Muscle of back (tissue), 11 donors: ENCODE measurements around the gene EME1. TPM values are rescaled to one million over a fixed set of nuclear protein-coding genes. Genes with fewer than 3 reads are reported as not detected.
"Not testable (repeated sequence)": the region's sequence is repeated elsewhere in the genome, so short reads cannot be mapped to it uniquely, and the experiment has no call there.

Experiments used
- DNase-seq, 3 donors: peaks; one replicate each; pipeline versions ENCODE4 v3.0.0 to v3.0.0-alpha.2; 2013
- polyA plus RNA-seq, 10 donors: library from polyadenylated mRNA; unstranded; fragments of 120-200 nt; gene quantifications; one replicate each; pipeline ENCODE4 v1.2.1, GENCODE V29; 2013; ENCODE audit not compliant: insufficient read length in 10 of 10

The EME1 gene
- polyA plus RNA-seq, 10 donors: 3.9 to 6.7 (median 5.3) TPM

DNA sequence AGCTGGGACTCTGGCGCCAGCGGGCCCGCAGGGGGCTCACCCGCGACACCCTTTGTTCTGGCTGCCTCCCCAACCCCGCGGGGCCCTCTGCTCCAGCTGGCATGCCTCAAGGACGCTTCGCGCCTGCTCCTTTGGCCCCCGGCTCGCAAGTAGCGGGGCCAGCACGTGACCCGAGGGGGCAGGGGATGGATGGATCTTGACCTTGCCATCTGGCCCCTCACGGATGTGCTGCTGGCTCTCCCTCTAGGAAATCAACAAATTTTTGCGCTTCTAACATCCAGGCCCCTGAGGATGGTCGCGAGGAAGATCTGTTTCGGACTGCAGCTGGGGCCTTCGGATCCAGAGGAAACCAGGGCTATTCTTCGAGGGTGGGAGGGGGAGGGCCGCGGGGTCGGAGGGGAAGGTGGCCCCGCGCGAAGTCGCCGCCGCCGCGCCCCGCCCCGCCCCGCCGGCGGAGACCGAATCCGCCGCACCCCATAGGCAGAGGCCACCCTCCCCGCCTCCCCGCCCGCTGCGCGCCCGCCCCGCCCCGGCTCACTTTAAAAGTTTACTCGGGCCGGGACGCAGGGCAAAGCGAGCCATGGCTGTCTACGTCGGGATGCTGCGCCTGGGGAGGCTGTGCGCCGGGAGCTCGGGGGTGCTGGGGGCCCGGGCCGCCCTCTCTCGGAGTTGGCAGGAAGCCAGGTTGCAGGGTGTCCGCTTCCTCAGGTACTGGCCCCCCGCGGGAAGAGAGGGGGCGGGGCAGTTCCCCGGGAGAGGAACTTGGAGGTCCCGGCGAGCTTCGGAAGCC is 52.8 kb downstream of the EME1 start, which contains the start of gene ACSF2:
ACSF2 (plus strand) TSS at position 537 of the 790 bp plus-strand sequence; CDS start at position 581, 44 bp downstream.
- peak in 2 of 3 donors; percentile 49 to 82 for DNase-seq

DNA sequence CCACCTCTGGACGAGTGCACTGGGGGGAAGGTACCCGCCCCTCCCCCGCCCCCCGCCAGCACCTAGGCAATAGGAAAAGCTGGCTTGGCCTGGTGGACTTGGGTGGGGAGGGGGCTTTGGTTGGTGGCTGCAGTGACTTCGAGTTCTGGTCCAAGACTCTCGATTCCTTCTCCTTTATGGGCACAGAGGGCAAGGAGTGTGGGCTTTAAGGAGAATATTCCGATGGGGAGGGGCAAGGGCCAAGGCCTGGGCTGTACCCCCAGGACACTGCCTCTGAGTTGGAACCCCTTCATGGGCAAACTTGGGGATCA is 53.4 kb downstream of the EME1 start:
- DNase-seq: no peak

DNA sequence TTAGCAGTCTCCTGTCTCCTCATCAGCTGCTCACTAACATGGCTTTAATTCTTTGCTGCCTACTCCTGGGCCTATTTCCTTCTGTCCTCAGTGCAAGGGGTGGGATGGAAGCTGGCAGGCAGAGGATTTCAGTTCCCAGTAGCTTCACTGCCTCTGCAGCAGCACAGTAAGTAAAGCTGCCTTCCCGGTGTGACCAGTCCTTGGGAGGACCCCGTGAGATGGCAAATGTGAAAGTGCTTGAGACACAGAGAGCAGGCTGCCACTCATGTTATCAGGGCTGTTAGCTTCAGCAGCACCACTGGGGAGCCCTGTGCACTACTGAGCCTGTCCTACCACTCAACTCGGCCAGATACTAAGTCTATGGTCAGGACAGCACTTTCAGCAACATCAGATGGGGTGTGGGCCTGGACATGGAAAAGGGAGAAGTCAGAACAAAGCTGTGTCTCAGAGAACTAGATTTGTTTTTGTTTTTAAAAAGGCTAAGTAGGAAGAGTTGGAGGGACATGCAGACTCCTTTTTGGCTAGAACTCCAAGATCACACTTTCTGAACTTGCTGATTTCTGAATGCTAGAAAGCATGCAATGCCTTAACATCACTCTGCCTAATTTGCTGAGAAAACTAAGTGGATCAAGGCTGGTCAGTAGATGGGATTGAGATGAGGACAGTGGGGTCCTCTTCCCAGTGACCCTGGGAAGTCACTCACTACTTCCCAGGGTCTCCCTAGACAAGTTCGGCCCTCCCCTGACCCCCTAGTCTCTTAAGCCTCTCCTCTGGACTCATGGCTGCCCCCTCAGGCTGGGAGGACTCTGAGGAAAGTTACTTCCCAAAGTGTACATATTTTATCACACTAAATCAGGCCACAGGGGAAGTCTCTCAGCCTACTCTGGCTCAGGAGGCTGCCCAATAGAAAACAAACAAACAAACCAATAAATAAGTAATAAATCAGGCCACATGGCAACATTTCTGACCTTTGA is 54.1 kb downstream of the EME1 start:
- DNase-seq: peak in 2 of 3 donors; percentile 22 to 70

DNA sequence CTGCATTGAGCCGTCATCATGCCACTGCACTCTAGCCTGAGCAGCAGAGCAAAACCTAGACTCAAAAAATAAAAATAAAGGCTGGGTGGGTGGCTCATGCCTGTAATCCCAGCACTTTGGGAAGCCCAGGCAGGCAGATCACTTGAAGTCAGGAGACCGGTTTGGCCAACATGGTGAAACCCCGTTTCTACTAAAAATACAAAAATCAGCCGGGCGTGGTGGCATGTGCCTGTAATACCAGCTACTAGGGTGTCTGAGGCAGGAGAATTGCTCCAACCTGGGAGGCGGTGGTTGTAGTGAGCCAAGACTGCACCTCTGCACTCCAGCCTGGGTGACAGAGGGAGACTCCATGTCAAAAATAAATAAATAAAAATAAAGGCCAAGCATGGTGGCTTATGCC is 55.1 kb downstream of the EME1 start:
- not testable (repeated sequence) for DNase-seq

DNA sequence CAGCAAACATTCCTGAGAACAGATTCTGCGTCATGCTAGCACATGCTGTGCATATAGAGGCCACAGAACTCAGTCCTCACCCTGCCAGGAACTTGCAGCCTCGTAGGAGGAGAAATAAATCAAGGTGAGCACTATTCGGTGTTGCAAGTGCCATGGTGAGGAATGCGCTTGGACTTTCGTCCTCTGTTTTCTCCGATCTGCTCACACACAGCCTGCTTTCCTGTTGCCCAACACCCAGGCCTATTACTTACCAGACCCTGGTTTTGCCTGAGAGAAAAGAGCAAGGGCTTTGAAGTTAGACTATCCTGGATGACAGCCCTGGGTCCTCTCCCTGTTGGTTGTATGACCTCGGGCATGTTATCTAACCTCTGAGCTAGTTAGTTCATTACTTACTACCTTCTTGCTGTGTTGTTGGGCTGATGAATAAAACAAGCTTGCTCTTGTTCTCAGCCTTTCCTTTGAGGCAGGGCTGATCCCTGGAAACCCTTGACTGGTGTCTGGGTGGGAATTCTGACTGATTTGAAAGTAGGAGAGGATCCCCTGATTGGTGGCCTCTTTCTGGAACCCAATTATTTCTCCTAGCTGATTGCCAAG is 55.9 kb downstream of the EME1 start:
- no peak for DNase-seq

DNA sequence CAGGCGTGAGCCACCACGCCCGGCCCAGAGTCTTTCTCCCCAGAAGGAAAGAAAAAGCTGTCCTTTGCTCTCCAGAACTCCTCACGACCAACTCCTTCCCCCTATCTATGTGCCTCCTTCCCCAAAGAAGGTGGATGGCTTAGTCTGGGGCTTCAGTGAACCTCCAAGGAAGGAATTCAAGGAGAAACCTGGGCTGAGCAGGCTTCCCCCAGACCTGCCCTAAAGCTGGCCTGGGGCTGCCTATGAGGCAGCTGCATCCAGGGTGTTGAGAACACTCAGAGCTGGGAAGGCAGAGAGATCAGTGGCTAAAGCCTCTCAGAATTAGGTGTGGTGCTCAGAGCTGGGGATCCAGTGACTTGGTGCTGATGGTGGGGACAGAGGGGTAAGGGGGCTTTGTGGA is 56.8 kb downstream of the EME1 start:
- no peak for DNase-seq

Other genes with a start within 250 kb of the EME1 start
- 1 to 10 TPM; 2.5 to 7.7 (median 4.8) TPM for gene SAMD14, start 243.1 kb upstream of the EME1 start, polyA plus RNA-seq
- gene PPP1R9B, start 222.6 kb upstream of the EME1 start, polyA plus RNA-seq: 10 to 100 TPM; 32.0 to 56.5 (median 40.3) TPM
- 100 to 1,000 TPM; 170 to 300 (median 255) TPM for gene SGCA, start 207.2 kb upstream of the EME1 start, polyA plus RNA-seq
- 1,000 to 10,000 TPM; 3,506 to 9,520 (median 4,699) TPM for gene COL1A1, start 171.6 kb upstream of the EME1 start, polyA plus RNA-seq
- 1 to 10 TPM in 7 of 10 donors, under 1 TPM in 3; 0.64 to 2.1 (median 1.3) TPM for gene TMEM92, start 98.8 kb upstream of the EME1 start, polyA plus RNA-seq
- gene XYLT2, start 27.1 kb upstream of the EME1 start, polyA plus RNA-seq: 10 to 100 TPM; 17.1 to 21.4 (median 19.4) TPM
- 10 to 100 TPM; 47.2 to 61.7 (median 54.9) TPM for gene MRPL27, start within 50 bp of the EME1 start, polyA plus RNA-seq
- 10 to 100 TPM; 48.6 to 77.5 (median 53.2) TPM for gene LRRC59, start 24.3 kb downstream of the EME1 start, polyA plus RNA-seq
- 10 to 100 TPM; 42.8 to 77.0 (median 58.3) TPM for gene ACSF2, start 53.0 kb downstream of the EME1 start, polyA plus RNA-seq
- 1 to 10 TPM; 2.1 to 9.2 (median 5.1) TPM for gene CHAD, start 95.7 kb downstream of the EME1 start, polyA plus RNA-seq
- gene RSAD1, start 105.6 kb downstream of the EME1 start, polyA plus RNA-seq: 10 to 100 TPM; 28.9 to 41.9 (median 32.7) TPM
- gene MYCBPAP, start 135.2 kb downstream of the EME1 start, polyA plus RNA-seq: 1 to 10 TPM in 5 of 10 donors, under 1 TPM in 5; 0.44 to 1.2 (median 0.97) TPM
- gene EPN3, start 159.5 kb downstream of the EME1 start, polyA plus RNA-seq: 1 to 10 TPM in 6 of 10 donors, under 1 TPM in 4; 0.81 to 3.5 (median 1.3) TPM
- 10 to 100 TPM; 19.6 to 35.7 (median 27.1) TPM for gene SPATA20, start 173.9 kb downstream of the EME1 start, polyA plus RNA-seq
- gene CACNA1G, start 187.5 kb downstream of the EME1 start, polyA plus RNA-seq: 10 to 100 TPM in 2 of 10 donors, 1 to 10 TPM in 8; 6.4 to 15.2 (median 7.7) TPM